ENCODE results near the gene PRRC2C. TPM values are rescaled to one million over a fixed set of nuclear protein-coding genes. Genes with fewer than 3 reads are reported as not detected.
"Not testable (repeated sequence)": the region's sequence is repeated elsewhere in the genome, so short reads cannot be mapped to it uniquely, and the experiment has no call there.

Gene PRRC2C
- total RNA-seq, 1 donor from 2014 or later: 152 TPM

GRCh38 chr1:171600862-171601261 is 115.5 kb downstream of the PRRC2C start:
- peaks cover 12% of the 10 kb centered on the region for H3K9me3 Mint-ChIP-seq (ENCODE audit: unreplicated experiment)
- no peak for DNase-seq (ENCODE audit: extremely low spot score, unreplicated experiment)
- no peaks in the 10 kb centered on the region for H3K27me3 Mint-ChIP-seq (ENCODE audit: unreplicated experiment)
- H3K36me3 Mint-ChIP-seq (ENCODE audit: unreplicated experiment): peaks cover 11% of the 10 kb centered on the region
- H3K27ac Mint-ChIP-seq (ENCODE audit: unreplicated experiment): no peak overlapping the region
- H3K4me1 Mint-ChIP-seq (ENCODE audit: unreplicated experiment): no peaks in the 10 kb centered on the region
- no peak overlapping the region for H3K4me3 Mint-ChIP-seq (ENCODE audit: unreplicated experiment)
- no peak for TF ChIP-seq CTCF (IDR thresholded peaks at IDR 0.05)

GRCh38 chr1:171603042-171603441 is 117.7 kb downstream of the PRRC2C start:
- H3K9me3 Mint-ChIP-seq (ENCODE audit: unreplicated experiment); H3K36me3 Mint-ChIP-seq (ENCODE audit: unreplicated experiment); H3K4me1 Mint-ChIP-seq (ENCODE audit: unreplicated experiment); H3K27ac Mint-ChIP-seq (ENCODE audit: unreplicated experiment); H3K4me3 Mint-ChIP-seq (ENCODE audit: unreplicated experiment); H3K27me3 Mint-ChIP-seq (ENCODE audit: unreplicated experiment); DNase-seq (ENCODE audit: extremely low spot score, unreplicated experiment): not testable (repeated sequence)

- DNase-seq (ENCODE audit: extremely low spot score, unreplicated experiment): no peak
- no peaks in the 10 kb centered on the region for H3K4me1 Mint-ChIP-seq (ENCODE audit: unreplicated experiment)
- no peak for TF ChIP-seq CTCF (IDR thresholded peaks at IDR 0.05)
- no peaks in the 10 kb centered on the region for H3K9me3 Mint-ChIP-seq (ENCODE audit: unreplicated experiment)
- H3K36me3 Mint-ChIP-seq (ENCODE audit: unreplicated experiment): no peaks in the 10 kb centered on the region
- H3K27ac Mint-ChIP-seq (ENCODE audit: unreplicated experiment): no peak overlapping the region
- H3K4me3 Mint-ChIP-seq (ENCODE audit: unreplicated experiment): no peak overlapping the region
- H3K27me3 Mint-ChIP-seq (ENCODE audit: unreplicated experiment): no peaks in the 10 kb centered on the region
Measured at GRCh38 chr1:171606402-171606941, 121.1 kb downstream of the PRRC2C start.

GRCh38 chr1:171610385-171610784 is 125.1 kb downstream of the PRRC2C start:
- H3K36me3 Mint-ChIP-seq (ENCODE audit: unreplicated experiment): no peaks in the 10 kb centered on the region
- no peaks in the 10 kb centered on the region for H3K9me3 Mint-ChIP-seq (ENCODE audit: unreplicated experiment)
- TF ChIP-seq CTCF (IDR thresholded peaks at IDR 0.05): no peak
- no peak overlapping the region for H3K4me3 Mint-ChIP-seq (ENCODE audit: unreplicated experiment)
- H3K27me3 Mint-ChIP-seq (ENCODE audit: unreplicated experiment): no peaks in the 10 kb centered on the region
- no peak overlapping the region for H3K27ac Mint-ChIP-seq (ENCODE audit: unreplicated experiment)
- no peaks in the 10 kb centered on the region for H3K4me1 Mint-ChIP-seq (ENCODE audit: unreplicated experiment)
- DNase-seq (ENCODE audit: extremely low spot score, unreplicated experiment): no peak

- H3K9me3 Mint-ChIP-seq (ENCODE audit: unreplicated experiment): no peaks in the 10 kb centered on the region
- no peaks in the 10 kb centered on the region for H3K4me1 Mint-ChIP-seq (ENCODE audit: unreplicated experiment)
- H3K27ac Mint-ChIP-seq (ENCODE audit: unreplicated experiment): no peak overlapping the region
- no peaks in the 10 kb centered on the region for H3K36me3 Mint-ChIP-seq (ENCODE audit: unreplicated experiment)
- H3K27me3 Mint-ChIP-seq (ENCODE audit: unreplicated experiment): no peaks in the 10 kb centered on the region
- DNase-seq (ENCODE audit: extremely low spot score, unreplicated experiment): no peak
- H3K4me3 Mint-ChIP-seq (ENCODE audit: unreplicated experiment): no peak overlapping the region
- no peak for TF ChIP-seq CTCF (IDR thresholded peaks at IDR 0.05)
Measured at GRCh38 chr1:171611306-171611705, 126.0 kb downstream of the PRRC2C start.

GRCh38 chr1:171613282-171613681 is 128.0 kb downstream of the PRRC2C start:
- no peak for TF ChIP-seq CTCF (IDR thresholded peaks at IDR 0.05)
- Mint-ChIP-seq H3K27me3 (ENCODE audit: unreplicated experiment) (peaks cover 7% of the 10 kb centered on the region), H3K9me3 (ENCODE audit: unreplicated experiment) (no peaks in the 10 kb centered on the region), H3K4me3 (ENCODE audit: unreplicated experiment) (no peak overlapping the region), H3K36me3 (ENCODE audit: unreplicated experiment) (no peaks in the 10 kb centered on the region), H3K27ac (ENCODE audit: unreplicated experiment) (no peak overlapping the region), H3K4me1 (ENCODE audit: unreplicated experiment) (no peaks in the 10 kb centered on the region)
- no peak for DNase-seq (ENCODE audit: extremely low spot score, unreplicated experiment)

GRCh38 chr1:171615122-171615906 is 130.0 kb downstream of the PRRC2C start:
- H3K27ac Mint-ChIP-seq (ENCODE audit: unreplicated experiment); H3K4me3 Mint-ChIP-seq (ENCODE audit: unreplicated experiment); H3K9me3 Mint-ChIP-seq (ENCODE audit: unreplicated experiment); H3K4me1 Mint-ChIP-seq (ENCODE audit: unreplicated experiment); DNase-seq (ENCODE audit: extremely low spot score, unreplicated experiment); H3K36me3 Mint-ChIP-seq (ENCODE audit: unreplicated experiment): not testable (repeated sequence)
- peaks cover 17% of the 10 kb centered on the region for H3K27me3 Mint-ChIP-seq (ENCODE audit: unreplicated experiment)

All from osteocyte (in vitro differentiated cells).